SK-N-SH (cell line): ENCODE data around the gene SORBS1. TPM values are rescaled to one million over a fixed set of nuclear protein-coding genes. Genes with fewer than 3 reads are reported as not detected.

Experiments used
- CTCF ChIA-PET: fragments of 300-600, 350-600 bp; formaldehyde crosslinking; extraction: SDS; loops from one replicate; lab custom pipeline; 2021; lab: Yijun Ruan, JAX
- POLR2A ChIA-PET: fragments of 350-600 bp; sonication (Branson Sonifier 250); formaldehyde crosslinking; extraction: SDS; loops from one replicate; lab custom pipeline; 2020; ENCODE audit warnings: antibody characterized with exemption, inconsistent platforms; lab: Yijun Ruan, JAX
- DNase-seq: peaks from one replicate; pipeline ENCODE4 v3.0.0; 2012
- H2AFZ ChIP-seq: fragments of 200-600 bp; sonication (generic); 2 replicates; pipeline ENCODE4 v1.8.1; 2016; ENCODE audit warnings: antibody characterized with exemption, mild to moderate bottlenecking, low read depth
- H3F3A ChIP-seq: fragments of 200-600 bp; sonication (generic); replicated peaks from 2 replicates; pipeline ENCODE3; 2016; ENCODE audit warnings: antibody characterized with exemption, mild to moderate bottlenecking; ENCODE audit not compliant: insufficient read depth
- H3K27ac ChIP-seq, 2 experiments: fragments of 200-500 bp in 1 of 2; fragments of 200-600 bp in 1 of 2; sonication (Bioruptor generic) in 1 of 2; sonication (generic), shearing (Covaris generic) in 1 of 2; 2 replicates each; pipeline versions ENCODE4 v1.5.1 to v1.6.1; 2014 to 2016; ENCODE audit warnings: low read depth in 2 of 2, inconsistent platforms in 1 of 2, low read length in 1 of 2, mild to moderate bottlenecking in 1 of 2, mixed read lengths in 1 of 2
- H3K27me3 ChIP-seq: fragments of 200-600 bp; sonication (generic), shearing (Covaris generic); 2 replicates; pipeline ENCODE4 v1.6.1; 2016; ENCODE audit warnings: mixed run types; ENCODE audit not compliant: insufficient read depth
- H3K36me3 ChIP-seq, 2 experiments: fragments of 200-500 bp in 1 of 2; fragments of 200-600 bp in 1 of 2; sonication (Bioruptor generic) in 1 of 2; sonication (generic) in 1 of 2; replicated peaks in 1 of 2; 2 replicates each; pipeline versions ENCODE3 to v1.5.1; 2014 to 2016; ENCODE audit warnings: low read length in 1 of 2, mild to moderate bottlenecking in 1 of 2; ENCODE audit not compliant: insufficient read depth in 2 of 2, control insufficient read depth in 1 of 2
- H3K4me1 ChIP-seq, 2 experiments: fragments of 200-500 bp in 1 of 2; fragments of 200-600 bp in 1 of 2; sonication (Bioruptor generic) in 1 of 2; sonication (generic), shearing (Covaris generic) in 1 of 2; 2 replicates each; pipeline versions ENCODE4 v1.5.1 to v1.6.1; 2014 to 2016; ENCODE audit warnings: low read depth in 1 of 2, low read length in 1 of 2, mixed run types in 1 of 2; ENCODE audit not compliant: insufficient read depth in 2 of 2, control insufficient read depth in 1 of 2
- H3K4me2 ChIP-seq: fragments of 200-600 bp; sonication (generic), shearing (Covaris generic); 2 replicates; pipeline ENCODE4 v1.6.1; 2017; ENCODE audit warnings: mixed run types
- H3K4me3 ChIP-seq, 2 experiments: fragments of 200-500 bp in 1 of 2; fragments of 200-600 bp in 1 of 2; sonication (Bioruptor generic) in 1 of 2; sonication (generic), shearing (Covaris generic) in 1 of 2; 2 replicates each; pipeline versions ENCODE4 v1.5.1 to v1.8.1; 2014 to 2016; ENCODE audit warnings: low read depth in 2 of 2, inconsistent platforms in 1 of 2, low read length in 1 of 2, mild to moderate bottlenecking in 1 of 2, mixed read lengths in 1 of 2, moderate library complexity in 1 of 2
- H3K79me2 ChIP-seq: fragments of 200-600 bp; sonication (generic); 2 replicates; pipeline ENCODE4 v1.8.1; 2017; ENCODE audit warnings: mild to moderate bottlenecking; ENCODE audit not compliant: insufficient read depth
- H3K9ac ChIP-seq: fragments of 200-600 bp; sonication (generic); 2 replicates; pipeline ENCODE4 v1.6.1; 2017; ENCODE audit warnings: mixed run types
- H3K9me2 ChIP-seq: fragments of 200-600 bp; sonication (generic); 2 replicates; pipeline ENCODE4 v1.6.1; 2017; ENCODE audit warnings: mixed run types
- H3K9me3 ChIP-seq: fragments of 200-600 bp; sonication (generic); 2 replicates; pipeline ENCODE4 v1.6.1; 2017; ENCODE audit warnings: mixed run types, mild to moderate bottlenecking, moderate library complexity
- H4K20me1 ChIP-seq: fragments of 200-600 bp; sonication (generic); 2 replicates; pipeline ENCODE4 v1.6.1; 2017; ENCODE audit warnings: mild to moderate bottlenecking, mixed run types; ENCODE audit not compliant: insufficient read depth
- CTCF ChIP-seq: fragments of 200-600 bp; sonication (generic); IDR thresholded peaks from 2 replicates; pipeline ENCODE4 v1.6.1; 2017; ENCODE audit warnings: antibody characterized with exemption, mild to moderate bottlenecking, moderate library complexity
- IRF3 ChIP-seq: fragments of 150-350 bp; IDR thresholded peaks from 2 replicates; pipeline ENCODE4 v1.6.1; 2016; ENCODE audit warnings: mild to moderate bottlenecking, low read depth, low read length
- MEF2A ChIP-seq: IDR thresholded peaks from 2 replicates; pipeline ENCODE4 v1.4.0; 2012; ENCODE audit warnings: low read depth, borderline replicate concordance
- MXI1 ChIP-seq: IDR thresholded peaks from 2 replicates; pipeline ENCODE4 v1.6.1; 2012; ENCODE audit warnings: mild to moderate bottlenecking, low read depth, low read length, improper control_type of control experiment
- NRF1 ChIP-seq: IDR thresholded peaks from 2 replicates; pipeline ENCODE4 v1.6.1; 2012; ENCODE audit warnings: low read depth, mild to moderate bottlenecking, low read length
- PBX3 ChIP-seq: IDR thresholded peaks from 2 replicates; pipeline ENCODE4; 2012
- POLR2AphosphoS5 ChIP-seq: IDR thresholded peaks from 2 replicates; pipeline ENCODE4 v1.6.1; 2012; ENCODE audit warnings: low read depth, low read length
- RXRA ChIP-seq: IDR thresholded peaks from 2 replicates; pipeline ENCODE4 v1.4.0; 2012; ENCODE audit warnings: low read depth, mild to moderate bottlenecking, borderline replicate concordance
- SIN3A ChIP-seq: IDR thresholded peaks from 2 replicates; pipeline ENCODE4 v1.6.1; 2012; ENCODE audit warnings: low read depth, mild to moderate bottlenecking, low read length, moderate library complexity, borderline replicate concordance
- USF1 ChIP-seq: IDR thresholded peaks from 2 replicates; pipeline ENCODE4 v1.4.0; 2012; ENCODE audit warnings: low read depth, borderline replicate concordance
- WGBS: methylation state at CpG from one replicate; pipeline ENCODE4 v1.1.6; 2017; ENCODE audit warnings: low lambda C conversion rate; 5-methylcytosine and 5-hydroxymethylcytosine counted together
- polyA plus RNA-seq, 3 experiments: library from polyadenylated mRNA; depleted of rRNA; stranded (reverse); fragments of >200 nt; gene quantifications; 2 replicates each; pipeline ENCODE4 v1.2.3, GENCODE V29; 2012

Gene SORBS1
- polyA plus RNA-seq, 1 of the 3 experiments (the other 2 are of a cell fraction): 0.36 TPM

GRCh38 chr10:95416973-95417372, 144.2 kb downstream of the SORBS1 start:
- WGBS: 91% methylated on average over 7 of the region's 7 CpGs
- Histone ChIP-seq H3K27me3 (no peaks in the 10 kb centered on the region), H3K4me2 (no peak overlapping the region), H2AFZ (no peak overlapping the region), H3F3A (no peaks in the 10 kb centered on the region), H3K9me2 (no peaks in the 10 kb centered on the region), H4K20me1 (no peaks in the 10 kb centered on the region), H3K4me1 (no peaks in the 10 kb centered on the region; a peak in 1 of 4 replicates), H3K9me3 (no peaks in the 10 kb centered on the region), H3K36me3 (no peaks in the 10 kb centered on the region), H3K27ac (no peak overlapping the region), H3K79me2 (no peaks in the 10 kb centered on the region), H3K4me3 (no peak overlapping the region), H3K9ac (no peak overlapping the region)
- CTCF ChIA-PET: interaction anchor here (1.4 to 2.4 kb wide), 2 partner anchors 14 to 184 kb away, joined by 4 to 13 read pairs; no protein-coding TSS in a partner anchor
- TF ChIP-seq PBX3 (no peak), MXI1 (no peak), SIN3A (no peak), USF1 (no peak), RXRA (no peak)
- no peak for DNase-seq
- POLR2A ChIA-PET: no interaction called here

- no peaks in the 10 kb centered on the region for H4K20me1 ChIP-seq
- H3K27me3 ChIP-seq: no peaks in the 10 kb centered on the region
- H3F3A ChIP-seq: no peaks in the 10 kb centered on the region
- no peak overlapping the region for H3K27ac ChIP-seq
- H3K79me2 ChIP-seq: no peaks in the 10 kb centered on the region
- H3K9me3 ChIP-seq: no peaks in the 10 kb centered on the region
- no peak overlapping the region for H3K4me3 ChIP-seq
- H3K9ac ChIP-seq: no peak overlapping the region
- no peak overlapping the region for H2AFZ ChIP-seq
- ChIA-PET CTCF (interaction anchor here (1.2 to 2.4 kb wide), 3 partner anchors 14 to 185 kb away, joined by 4 to 13 read pairs (median 4); no protein-coding TSS in a partner anchor), POLR2A (no interaction called here)
- 39% methylated on average over 4 of the region's 4 CpGs for WGBS
- H3K4me1 ChIP-seq: no peaks in the 10 kb centered on the region; a peak in 1 of 4 replicates
- H3K36me3 ChIP-seq: no peaks in the 10 kb centered on the region
- H3K4me2 ChIP-seq: no peak overlapping the region
- no peak for TF ChIP-seq IRF3
- no peak for TF ChIP-seq POLR2AphosphoS5
- TF ChIP-seq MEF2A: no peak
- TF ChIP-seq MXI1: no peak
- no peak for TF ChIP-seq NRF1
- TF ChIP-seq CTCF: no peak
- no peak for DNase-seq
- H3K9me2 ChIP-seq: no peaks in the 10 kb centered on the region
Measured at GRCh38 chr10:95416270-95416669, 144.9 kb downstream of the SORBS1 start.
